Measurements from ENCODE around the gene PCDHGA9.
A peak's percentile ranks its signal among the peaks of the same experiment; 100 is the strongest.

PCDHGA9 gene

DNA sequence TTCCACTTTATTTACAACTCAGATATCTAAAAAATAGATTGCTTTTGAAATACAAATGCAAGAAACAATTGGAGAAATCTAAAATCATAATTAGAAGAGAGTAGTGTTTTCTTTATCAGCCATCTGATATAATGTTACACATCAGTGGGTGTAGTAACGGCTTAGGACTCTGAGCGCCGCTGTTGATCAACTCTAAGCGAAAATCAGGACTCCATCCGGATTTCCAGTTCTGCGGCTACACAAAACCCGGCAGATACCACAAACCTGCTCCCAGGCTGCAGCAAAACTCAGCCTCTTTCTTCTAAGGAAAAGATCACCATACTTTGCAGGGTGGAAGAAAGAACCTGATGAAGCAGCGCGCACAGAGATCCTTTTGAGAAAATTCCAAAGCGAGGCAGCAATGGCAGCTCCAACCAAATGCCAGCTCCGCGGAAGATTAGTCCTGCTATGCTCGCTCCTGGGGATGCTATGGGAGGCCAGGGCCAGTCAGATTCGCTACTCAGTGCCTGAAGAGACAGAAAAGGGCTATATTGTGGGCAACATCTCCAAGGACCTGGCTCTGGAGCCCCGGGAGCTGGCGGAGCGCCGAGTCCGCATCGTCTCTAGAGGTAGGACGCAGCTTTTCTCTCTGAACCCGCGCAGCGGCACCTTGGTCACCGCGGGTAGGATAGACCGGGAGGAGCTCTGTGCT, at the start of gene PCDHGA9:
PCDHGA9 (plus strand) TSS at position 226 of the 691 bp plus-strand sequence; CDS start at position 401, 175 bp downstream.
- H3K36me3 ChIP-seq (replicated peaks; ENCODE audit: low read depth, low read length), result no peaks in the 10 kb centered on the region
- no peak within 1 kb of the TSS for H3K27ac ChIP-seq (ENCODE audit: low read length)
- H3K27me3 ChIP-seq (ENCODE audit: low read depth, low read length), result no peaks in the 10 kb centered on the region
- H3K9me3 ChIP-seq (ENCODE audit: insufficient read depth, low read length), result no peaks in the 10 kb centered on the region
- H4K20me1 ChIP-seq (ENCODE audit: insufficient read depth, low read length), result no peaks in the 10 kb centered on the region
- no peak within 1 kb of the TSS for H3K9ac ChIP-seq (ENCODE audit: low read length)
- TF ChIP-seq EZH2phosphoT487 (IDR thresholded peaks at IDR 0.05; ENCODE audit: low read depth), result no peak
- TF ChIP-seq, protein P1, sequence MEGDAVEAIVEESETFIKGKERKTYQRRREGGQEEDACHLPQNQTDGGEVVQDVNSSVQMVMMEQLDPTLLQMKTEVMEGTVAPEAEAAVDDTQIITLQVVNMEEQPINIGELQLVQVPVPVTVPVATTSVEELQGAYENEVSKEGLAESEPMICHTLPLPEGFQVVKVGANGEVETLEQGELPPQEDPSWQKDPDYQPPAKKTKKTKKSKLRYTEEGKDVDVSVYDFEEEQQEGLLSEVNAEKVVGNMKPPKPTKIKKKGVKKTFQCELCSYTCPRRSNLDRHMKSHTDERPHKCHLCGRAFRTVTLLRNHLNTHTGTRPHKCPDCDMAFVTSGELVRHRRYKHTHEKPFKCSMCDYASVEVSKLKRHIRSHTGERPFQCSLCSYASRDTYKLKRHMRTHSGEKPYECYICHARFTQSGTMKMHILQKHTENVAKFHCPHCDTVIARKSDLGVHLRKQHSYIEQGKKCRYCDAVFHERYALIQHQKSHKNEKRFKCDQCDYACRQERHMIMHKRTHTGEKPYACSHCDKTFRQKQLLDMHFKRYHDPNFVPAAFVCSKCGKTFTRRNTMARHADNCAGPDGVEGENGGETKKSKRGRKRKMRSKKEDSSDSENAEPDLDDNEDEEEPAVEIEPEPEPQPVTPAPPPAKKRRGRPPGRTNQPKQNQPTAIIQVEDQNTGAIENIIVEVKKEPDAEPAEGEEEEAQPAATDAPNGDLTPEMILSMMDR (IDR thresholded peaks at IDR 0.05; ENCODE audit: low read depth, low read length), result no peak
- H3K79me2 ChIP-seq (ENCODE audit: low read length), result no peaks in the 10 kb centered on the region
- H2AFZ ChIP-seq (ENCODE audit: low read depth, low read length), result no peak within 1 kb of the TSS
- no peak within 1 kb of the TSS for H3K4me2 ChIP-seq (ENCODE audit: low read length)
- no peaks in the 10 kb centered on the region for H3K4me1 ChIP-seq (ENCODE audit: low read length)
- H3K4me3 ChIP-seq (ENCODE audit: low read length), result no peak within 1 kb of the TSS

- Histone ChIP-seq H3K79me2 (ENCODE audit: low read length) (no peaks in the 10 kb centered on the region), H3K4me2 (ENCODE audit: low read length) (0 out of 2 replicates have a peak within 1 kb of the TSS, but pooled peaks have one; percentile 32), H3K9ac (ENCODE audit: low read length) (no peak within 1 kb of the TSS), H3K4me3 (ENCODE audit: low read length) (no peak within 1 kb of the TSS), H4K20me1 (ENCODE audit: insufficient read depth, low read length) (no peaks in the 10 kb centered on the region), H3K36me3 (replicated peaks; ENCODE audit: low read depth, low read length) (no peaks in the 10 kb centered on the region), H3K9me3 (ENCODE audit: insufficient read depth, low read length) (no peaks in the 10 kb centered on the region), H3K27ac (ENCODE audit: low read length) (no peak within 1 kb of the TSS), H3K4me1 (ENCODE audit: low read length) (0 out of 2 replicates have a peak, but pooled peaks cover 3% of the 10 kb centered on the region), H3K27me3 (ENCODE audit: low read depth, low read length) (no peaks in the 10 kb centered on the region), H2AFZ (ENCODE audit: low read depth, low read length) (no peak within 1 kb of the TSS)
- TF ChIP-seq, protein P1 (IDR thresholded peaks at IDR 0.05; ENCODE audit: low read depth, low read length), result peak; percentile 50
- no peak for TF ChIP-seq EZH2phosphoT487 (IDR thresholded peaks at IDR 0.05; ENCODE audit: low read depth)
These were observed 47.6 kb upstream of the PCDHGA9 start, which contains the start of gene PCDHGA4 for GRCh38 chr5:141354900-141355469. TSS of gene PCDHGA4 (plus strand) at chr5:141355021. CDS start at chr5:141355108, 87 bp downstream.

DNA sequence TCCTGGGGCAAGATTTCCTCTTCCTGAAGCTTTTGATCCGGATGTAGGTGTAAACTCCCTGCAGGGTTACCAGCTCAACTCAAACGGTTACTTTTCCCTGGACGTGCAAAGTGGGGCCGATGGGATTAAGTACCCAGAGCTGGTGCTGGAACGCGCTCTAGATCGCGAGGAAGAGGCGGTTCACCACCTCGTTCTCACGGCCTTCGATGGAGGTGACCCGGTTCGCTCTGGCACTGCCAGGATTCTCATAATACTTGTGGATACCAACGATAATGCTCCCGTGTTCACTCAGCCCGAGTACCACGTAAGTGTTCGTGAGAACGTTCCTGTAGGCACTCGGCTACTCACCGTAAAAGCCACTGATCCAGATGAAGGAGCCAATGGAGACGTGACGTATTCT, 46.9 kb upstream of the PCDHGA9 start:
- Histone ChIP-seq H3K79me2 (ENCODE audit: low read length) (no peaks in the 10 kb centered on the region), H3K27ac (ENCODE audit: low read length) (no peak overlapping the region), H3K9ac (ENCODE audit: low read length) (no peak overlapping the region), H3K4me3 (ENCODE audit: low read length) (no peak overlapping the region), H2AFZ (ENCODE audit: low read depth, low read length) (no peak overlapping the region), H3K27me3 (ENCODE audit: low read depth, low read length) (no peaks in the 10 kb centered on the region), H3K36me3 (replicated peaks; ENCODE audit: low read depth, low read length) (no peaks in the 10 kb centered on the region), H3K9me3 (ENCODE audit: insufficient read depth, low read length) (no peaks in the 10 kb centered on the region), H3K4me2 (ENCODE audit: low read length) (no peak overlapping the region), H4K20me1 (ENCODE audit: insufficient read depth, low read length) (no peaks in the 10 kb centered on the region), H3K4me1 (ENCODE audit: low read length) (0 out of 2 replicates have a peak, but pooled peaks cover 3% of the 10 kb centered on the region)
- no peak for TF ChIP-seq EZH2phosphoT487 (IDR thresholded peaks at IDR 0.05; ENCODE audit: low read depth)
- TF ChIP-seq, protein P1 (IDR thresholded peaks at IDR 0.05; ENCODE audit: low read depth, low read length), result no peak

GRCh38 chr5:141356133-141356532, 46.4 kb upstream of the PCDHGA9 start:
- Histone ChIP-seq H3K4me2 (ENCODE audit: low read length) (no peak overlapping the region), H3K9me3 (ENCODE audit: insufficient read depth, low read length) (no peaks in the 10 kb centered on the region), H3K4me3 (ENCODE audit: low read length) (no peak overlapping the region), H3K36me3 (replicated peaks; ENCODE audit: low read depth, low read length) (no peaks in the 10 kb centered on the region), H2AFZ (ENCODE audit: low read depth, low read length) (no peak overlapping the region), H3K27me3 (ENCODE audit: low read depth, low read length) (no peaks in the 10 kb centered on the region), H3K79me2 (ENCODE audit: low read length) (no peaks in the 10 kb centered on the region), H4K20me1 (ENCODE audit: insufficient read depth, low read length) (no peaks in the 10 kb centered on the region), H3K27ac (ENCODE audit: low read length) (no peak overlapping the region), H3K4me1 (ENCODE audit: low read length) (0 out of 2 replicates have a peak, but pooled peaks cover 3% of the 10 kb centered on the region), H3K9ac (ENCODE audit: low read length) (no peak overlapping the region)
- TF ChIP-seq, protein P1 (IDR thresholded peaks at IDR 0.05; ENCODE audit: low read depth, low read length), result no peak
- no peak for TF ChIP-seq EZH2phosphoT487 (IDR thresholded peaks at IDR 0.05; ENCODE audit: low read depth)

Data from OCI-LY3 (cell line).